Stimulated activated memory B cell treated with anti-CD40 and anti-IgM and Interleukin-4, amounts not matched to agents 10 μg/mL and 1 μg/mL and 100 μg/mL, for 72 hours (primary cell): ENCODE results near the gene SCRN1.

Experiments
- ATAC-seq: fragments of 150-1000 bp; cut with Tn5 transposase; 2 replicates; pipeline ENCODE4 v1.10.0; 2021
- H3K27ac Mint-ChIP-seq: one replicate; pipeline ENCODE4 v1.8.0; 2022; ENCODE audit warnings: mild to moderate bottlenecking, mixed read lengths
- H3K27me3 Mint-ChIP-seq: one replicate; pipeline ENCODE4 v1.8.0; 2022; ENCODE audit warnings: mixed read lengths
- H3K36me3 Mint-ChIP-seq: one replicate; pipeline ENCODE4 v1.8.0; 2022; ENCODE audit warnings: mixed read lengths
- H3K4me1 Mint-ChIP-seq: one replicate; pipeline ENCODE4 v1.8.0; 2022; ENCODE audit warnings: mixed read lengths
- H3K4me3 Mint-ChIP-seq: one replicate; pipeline ENCODE4 v1.8.0; 2022; ENCODE audit warnings: mild to moderate bottlenecking, moderate library complexity, mixed read lengths
- H3K9me3 Mint-ChIP-seq: one replicate; pipeline ENCODE4 v1.8.0; 2022; ENCODE audit warnings: mixed read lengths

Gene SCRN1

DNA sequence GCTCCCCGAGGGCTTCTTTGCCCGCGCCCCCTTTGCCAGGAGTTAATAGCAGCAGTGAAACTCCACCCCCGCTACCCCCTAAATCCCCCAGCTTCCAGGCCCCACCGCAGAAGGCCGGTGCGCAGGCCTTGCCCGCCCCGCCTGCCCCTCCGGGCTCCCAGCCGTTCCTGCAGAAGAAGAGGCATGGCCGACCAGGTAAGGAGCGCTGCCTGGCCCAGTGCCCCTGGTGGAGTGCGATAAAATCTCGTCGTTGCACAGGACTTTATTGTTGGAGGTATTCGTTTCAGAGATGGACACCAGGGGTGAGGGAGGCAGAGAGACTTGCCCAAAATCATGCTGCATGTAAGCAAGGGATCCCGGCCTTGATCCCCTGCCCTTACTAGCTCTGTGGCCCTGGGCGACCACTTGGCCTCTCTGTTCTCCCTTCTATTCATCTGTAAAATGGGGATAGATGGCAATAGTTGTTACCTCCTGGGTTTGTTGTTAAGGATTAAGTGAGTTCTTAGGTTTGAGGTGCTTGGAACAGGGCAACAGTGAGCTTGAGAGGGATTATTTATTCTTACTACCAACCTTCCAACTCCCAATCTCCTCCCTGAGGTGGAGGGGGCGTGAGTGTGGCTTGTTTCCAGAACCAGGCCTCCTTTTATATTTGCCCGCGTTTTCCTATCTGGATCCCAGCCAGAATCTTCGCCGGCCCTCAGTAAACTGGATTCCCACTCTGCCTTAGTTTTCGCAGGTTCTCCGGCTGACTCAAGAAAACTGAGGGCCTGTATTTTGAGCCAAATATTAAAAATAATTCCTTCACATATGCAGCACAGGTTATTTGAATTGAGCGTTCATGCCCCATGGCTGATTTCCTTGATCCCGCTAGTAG, 105.0 kb downstream of the SCRN1 start:
- no peak for ATAC-seq
- Mint-ChIP-seq H3K27ac (no peak overlapping the region), H3K36me3 (no peaks in the 10 kb centered on the region), H3K9me3 (no peaks in the 10 kb centered on the region), H3K4me3 (peak overlapping the region; percentile 21), H3K4me1 (no peaks in the 10 kb centered on the region), H3K27me3 (peaks cover 25% of the 10 kb centered on the region)

GRCh38 chr7:29883462-29884398, 105.9 kb downstream of the SCRN1 start:
- H3K4me3 Mint-ChIP-seq, result peak overlapping the region; percentile 40
- no peaks in the 10 kb centered on the region for H3K4me1 Mint-ChIP-seq
- H3K27me3 Mint-ChIP-seq, result peaks cover 25% of the 10 kb centered on the region
- no peaks in the 10 kb centered on the region for H3K9me3 Mint-ChIP-seq
- no peaks in the 10 kb centered on the region for H3K36me3 Mint-ChIP-seq
- ATAC-seq, result peak; percentile 21
- no peak overlapping the region for H3K27ac Mint-ChIP-seq

- H3K36me3 Mint-ChIP-seq, result no peaks in the 10 kb centered on the region
- peaks cover 6% of the 10 kb centered on the region for H3K4me1 Mint-ChIP-seq
- H3K9me3 Mint-ChIP-seq, result no peaks in the 10 kb centered on the region
- no peak for ATAC-seq
- H3K4me3 Mint-ChIP-seq, result no peak overlapping the region
- peaks cover 25% of the 10 kb centered on the region for H3K27me3 Mint-ChIP-seq
- H3K27ac Mint-ChIP-seq, result no peak overlapping the region
Observed at GRCh38 chr7:29882481-29882880, 107.1 kb downstream of the SCRN1 start.

- Mint-ChIP-seq H3K9me3 (no peaks in the 10 kb centered on the region), H3K27me3 (peaks cover 25% of the 10 kb centered on the region), H3K36me3 (no peaks in the 10 kb centered on the region), H3K27ac (no peak overlapping the region), H3K4me3 (no peak overlapping the region), H3K4me1 (peaks cover 6% of the 10 kb centered on the region)
- no peak for ATAC-seq
Observed at GRCh38 chr7:29881724-29882123, 107.9 kb downstream of the SCRN1 start.

- Mint-ChIP-seq H3K4me3 (no peak overlapping the region), H3K9me3 (no peaks in the 10 kb centered on the region), H3K27ac (no peak overlapping the region), H3K4me1 (peaks cover 6% of the 10 kb centered on the region), H3K27me3 (peaks cover 24% of the 10 kb centered on the region), H3K36me3 (no peaks in the 10 kb centered on the region)
- no peak for ATAC-seq
Observed at GRCh38 chr7:29879609-29880008, 110.0 kb downstream of the SCRN1 start.

GRCh38 chr7:29878081-29878688, 111.4 kb downstream of the SCRN1 start:
- no peaks in the 10 kb centered on the region for H3K36me3 Mint-ChIP-seq
- H3K27me3 Mint-ChIP-seq, result peaks cover 15% of the 10 kb centered on the region
- H3K9me3 Mint-ChIP-seq, result no peaks in the 10 kb centered on the region
- H3K4me1 Mint-ChIP-seq, result peaks cover 6% of the 10 kb centered on the region
- no peak overlapping the region for H3K27ac Mint-ChIP-seq
- H3K4me3 Mint-ChIP-seq, result no peak overlapping the region
- ATAC-seq, result no peak

GRCh38 chr7:29877196-29877595, 112.4 kb downstream of the SCRN1 start:
- H3K9me3 Mint-ChIP-seq, result no peaks in the 10 kb centered on the region
- H3K4me3 Mint-ChIP-seq, result no peak overlapping the region
- no peak for ATAC-seq
- no peaks in the 10 kb centered on the region for H3K36me3 Mint-ChIP-seq
- peaks cover 6% of the 10 kb centered on the region for H3K4me1 Mint-ChIP-seq
- peaks cover 8% of the 10 kb centered on the region for H3K27me3 Mint-ChIP-seq
- no peak overlapping the region for H3K27ac Mint-ChIP-seq

GRCh38 chr7:29875741-29876140, 113.9 kb downstream of the SCRN1 start:
- H3K4me3 Mint-ChIP-seq, result no peak overlapping the region
- no peak overlapping the region for H3K27ac Mint-ChIP-seq
- H3K9me3 Mint-ChIP-seq, result no peaks in the 10 kb centered on the region
- H3K4me1 Mint-ChIP-seq, result peaks cover 6% of the 10 kb centered on the region
- no peak for ATAC-seq
- no peaks in the 10 kb centered on the region for H3K36me3 Mint-ChIP-seq
- H3K27me3 Mint-ChIP-seq, result peaks cover 8% of the 10 kb centered on the region

- Mint-ChIP-seq H3K4me1 (peaks cover 6% of the 10 kb centered on the region), H3K27ac (no peak overlapping the region), H3K36me3 (no peaks in the 10 kb centered on the region), H3K4me3 (no peak overlapping the region), H3K9me3 (no peaks in the 10 kb centered on the region), H3K27me3 (peaks cover 23% of the 10 kb centered on the region)
- no peak for ATAC-seq
Observed at GRCh38 chr7:29873644-29874294, 115.8 kb downstream of the SCRN1 start.

DNA sequence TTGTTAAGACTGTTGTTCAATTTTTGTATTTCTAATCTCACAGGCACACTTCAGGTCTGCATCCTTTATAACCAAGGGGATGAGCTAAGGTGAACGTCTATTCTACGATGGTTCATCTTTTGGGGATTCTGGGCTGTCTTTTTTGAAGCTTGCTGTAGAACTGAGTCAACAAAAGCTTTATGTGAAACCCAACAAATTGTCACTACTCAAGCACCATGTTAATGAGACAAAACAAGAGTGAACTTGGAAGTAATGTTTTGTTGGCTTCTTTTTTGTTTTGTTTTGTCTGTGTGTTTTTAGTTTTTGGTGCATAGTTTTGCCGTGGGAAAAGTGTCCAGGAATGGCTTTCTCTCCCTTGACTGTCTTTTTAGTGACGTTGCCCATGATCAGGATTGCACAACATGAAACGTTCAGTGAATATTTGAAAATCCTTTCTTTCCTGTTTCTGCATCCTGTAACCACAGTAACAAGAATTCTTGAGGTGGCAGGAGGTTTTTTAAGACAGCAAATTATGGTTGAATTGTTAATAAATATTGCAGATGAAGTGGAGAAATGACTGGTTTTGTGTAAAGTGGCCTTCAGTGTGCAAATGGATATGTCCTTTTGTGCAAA, 117.7 kb downstream of the SCRN1 start:
- H3K36me3 Mint-ChIP-seq, result no peaks in the 10 kb centered on the region
- no peak for ATAC-seq
- no peaks in the 10 kb centered on the region for H3K9me3 Mint-ChIP-seq
- peaks cover 35% of the 10 kb centered on the region for H3K27me3 Mint-ChIP-seq
- no peak overlapping the region for H3K4me3 Mint-ChIP-seq
- H3K4me1 Mint-ChIP-seq, result no peaks in the 10 kb centered on the region
- H3K27ac Mint-ChIP-seq, result no peak overlapping the region
